SK-N-MC (cell line): Measurements from ENCODE around the gene MAGI2.
"Not testable (repeated sequence)": the region's sequence is repeated elsewhere in the genome, so short reads cannot be mapped to it uniquely, and the experiment has no call there.

Experiments
- DNase-seq: peaks from one replicate; pipeline ENCODE4 v3.0.0-alpha.2; 2011; ENCODE audit warnings: low read depth, low spot score
- H3K27ac ChIP-seq: fragments of 200-600 bp; sonication (generic); 2 replicates; pipeline ENCODE4 v1.5.1; 2016; ENCODE audit warnings: mixed run types
- H3K36me3 ChIP-seq: fragments of 200-600 bp; sonication (generic); 2 replicates; pipeline ENCODE4 v1.6.1; 2017; ENCODE audit warnings: antibody characterized with exemption, low read length, mixed read lengths; ENCODE audit not compliant: insufficient read depth
- H3K4me3 ChIP-seq: fragments of 200-600 bp; sonication (generic); 2 replicates; pipeline ENCODE4 v1.5.1; 2016
- H3K9ac ChIP-seq: fragments of 200-600 bp; sonication (generic); 2 replicates; pipeline ENCODE4 v1.8.0; 2017; ENCODE audit warnings: mixed run types, mixed read lengths; ENCODE audit not compliant: insufficient read length
- H3K9me3 ChIP-seq: fragments of 200-600 bp; sonication (generic); 2 replicates; pipeline ENCODE4 v1.6.1; 2017; ENCODE audit warnings: low read depth, mild to moderate bottlenecking, antibody characterized with exemption, low read length, moderate library complexity, mixed read lengths
- EZH2 ChIP-seq: fragments of 200-600 bp; sonication (generic); IDR thresholded peaks from one replicate; pipeline ENCODE4 v1.6.1; 2017; ENCODE audit warnings: antibody characterized with exemption
- FOXP2 ChIP-seq: optimal IDR thresholded peaks from 2 replicates; pipeline ENCODE3; 2011; ENCODE audit warnings: mild to moderate bottlenecking, moderate library complexity; ENCODE audit not compliant: insufficient read depth; ENCODE audit errors: extremely low read length, control extremely low read depth
- POLR2AphosphoS5 ChIP-seq: IDR thresholded peaks from 2 replicates; pipeline ENCODE4 v1.6.1; 2012; ENCODE audit warnings: mild to moderate bottlenecking, low read depth, low read length, borderline replicate concordance

The MAGI2 gene

GRCh38 chr7:79091011-79091410, 362.5 kb downstream of the MAGI2 start:
- no peaks in the 10 kb centered on the region for H3K9me3 ChIP-seq
- H3K4me3 ChIP-seq = no peak overlapping the region
- no peak overlapping the region for H3K27ac ChIP-seq
- H3K36me3 ChIP-seq = no peaks in the 10 kb centered on the region
- DNase-seq = no peak
- H3K9ac ChIP-seq = no peak overlapping the region
- TF ChIP-seq FOXP2 (no peak), EZH2 (no peak), POLR2AphosphoS5 (no peak)

DNA sequence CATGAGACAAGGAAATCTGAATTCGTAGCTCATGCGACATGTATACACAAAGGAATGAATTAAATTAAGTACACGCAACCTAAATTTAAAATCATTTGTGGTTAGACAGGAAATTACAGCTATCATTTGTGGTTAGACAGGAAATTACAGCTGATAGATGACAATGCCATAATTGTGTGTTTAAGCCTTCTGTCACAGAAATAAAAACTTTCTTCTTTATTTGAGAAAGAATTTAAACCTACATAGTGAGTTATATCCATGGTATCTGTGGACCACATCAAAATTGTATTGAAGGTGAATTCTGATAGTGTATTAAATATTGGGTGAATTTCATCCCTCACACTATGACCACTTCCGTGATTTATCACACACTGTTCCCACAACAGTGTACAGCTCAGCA, 362.9 kb downstream of the MAGI2 start:
- H3K36me3 ChIP-seq = no peaks in the 10 kb centered on the region
- H3K9ac ChIP-seq = no peak overlapping the region
- H3K4me3 ChIP-seq = no peak overlapping the region
- H3K27ac ChIP-seq = no peak overlapping the region
- H3K9me3 ChIP-seq = no peaks in the 10 kb centered on the region
- DNase-seq = peak; percentile 64
- TF ChIP-seq EZH2 (no peak), POLR2AphosphoS5 (peak; percentile 27; the same call in 1 of the 2 replicates)

GRCh38 chr7:79084423-79084822, 369.0 kb downstream of the MAGI2 start:
- DNase-seq = no peak
- Histone ChIP-seq H3K27ac (no peak overlapping the region), H3K9ac (no peak overlapping the region), H3K9me3 (no peaks in the 10 kb centered on the region), H3K4me3 (no peak overlapping the region), H3K36me3 (no peaks in the 10 kb centered on the region)
- no peak for TF ChIP-seq POLR2AphosphoS5
- TF ChIP-seq EZH2 = no peak
- no peak for TF ChIP-seq FOXP2

GRCh38 chr7:79079919-79080554, 373.4 kb downstream of the MAGI2 start:
- Histone ChIP-seq H3K9me3 (no peaks in the 10 kb centered on the region), H3K27ac (no peak overlapping the region), H3K9ac (no peak overlapping the region), H3K36me3 (no peaks in the 10 kb centered on the region), H3K4me3 (no peak overlapping the region)
- no peak for TF ChIP-seq POLR2AphosphoS5
- TF ChIP-seq FOXP2 = no peak
- TF ChIP-seq EZH2 = no peak
- DNase-seq = no peak

DNA sequence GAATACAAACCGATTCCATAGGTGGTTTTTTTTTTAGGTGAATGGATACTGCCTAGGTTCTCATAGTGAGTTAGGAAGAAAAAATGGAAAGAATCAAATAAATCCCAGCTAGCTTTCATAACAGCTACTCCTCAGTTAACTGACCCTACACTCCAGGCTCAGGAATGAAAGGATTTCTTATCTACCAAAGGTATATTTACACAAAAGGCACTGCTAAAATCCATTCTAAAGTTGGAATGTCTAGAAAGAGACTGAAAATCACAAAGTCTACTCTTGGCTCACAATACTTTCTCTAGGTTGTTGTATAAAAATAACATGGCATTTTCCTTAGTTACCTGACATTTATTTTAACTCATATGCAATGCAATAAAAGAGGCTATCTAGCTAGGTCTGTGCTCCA, 375.2 kb downstream of the MAGI2 start:
- TF ChIP-seq EZH2 = no peak
- no peak for TF ChIP-seq POLR2AphosphoS5
- TF ChIP-seq FOXP2 = no peak
- no peak overlapping the region for H3K4me3 ChIP-seq
- DNase-seq = no peak
- H3K27ac ChIP-seq = no peak overlapping the region
- no peaks in the 10 kb centered on the region for H3K36me3 ChIP-seq
- H3K9me3 ChIP-seq = no peaks in the 10 kb centered on the region
- no peak overlapping the region for H3K9ac ChIP-seq

DNA sequence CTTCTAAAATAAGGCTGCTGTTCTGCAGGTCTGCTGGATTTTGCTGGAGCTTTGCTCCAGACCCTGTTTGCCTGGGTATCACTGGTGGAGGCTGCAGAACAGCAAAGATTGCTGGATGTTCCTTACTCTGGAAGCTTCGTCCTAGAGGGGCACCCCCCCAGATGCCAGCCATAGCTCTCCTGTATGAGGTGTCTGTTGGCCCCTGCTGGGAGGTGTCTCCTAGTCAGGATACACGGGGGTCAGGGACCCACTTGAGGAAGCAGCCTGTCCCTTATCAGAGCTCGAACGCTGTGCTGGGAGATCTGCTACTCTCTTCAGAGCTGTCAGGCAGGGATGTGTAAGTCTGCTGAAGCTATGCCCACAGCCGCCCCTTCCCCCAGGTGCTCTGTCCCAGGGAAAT, 382.3 kb downstream of the MAGI2 start:
- not testable (repeated sequence) for H3K4me3 ChIP-seq, H3K27ac ChIP-seq, H3K9me3 ChIP-seq, H3K9ac ChIP-seq, H3K36me3 ChIP-seq, DNase-seq

DNA sequence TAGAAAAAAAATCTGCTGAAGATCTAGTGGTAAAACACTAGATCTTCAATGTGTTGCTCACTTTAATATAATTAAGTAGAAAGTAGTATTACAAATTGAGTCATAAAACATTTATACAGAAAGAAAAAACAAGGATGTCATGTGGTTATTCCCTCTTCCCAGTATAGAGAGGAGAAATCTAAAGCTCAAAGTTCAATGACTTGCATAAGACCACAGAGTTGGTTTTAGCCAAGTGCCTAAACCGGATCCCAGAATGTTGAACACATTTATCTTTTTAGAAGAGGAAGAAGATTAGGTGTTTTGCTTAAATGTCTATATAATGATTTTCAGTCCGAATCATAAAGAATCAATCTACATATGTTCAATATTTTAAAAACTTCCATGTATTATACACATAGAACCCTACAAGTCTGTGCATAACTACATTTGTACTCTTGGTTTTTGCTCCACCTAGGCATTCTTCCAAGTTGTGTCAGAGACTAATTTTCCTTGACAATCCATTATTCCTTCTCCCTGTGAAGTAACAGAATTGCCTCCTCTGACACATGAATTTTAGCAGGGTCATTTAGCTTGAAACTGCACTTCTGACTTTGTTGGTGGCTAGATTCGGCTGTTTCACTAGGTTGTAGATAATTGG, 389.2 kb downstream of the MAGI2 start:
- no peak overlapping the region for H3K27ac ChIP-seq
- no peaks in the 10 kb centered on the region for H3K9me3 ChIP-seq
- no peaks in the 10 kb centered on the region for H3K36me3 ChIP-seq
- no peak overlapping the region for H3K4me3 ChIP-seq
- TF ChIP-seq POLR2AphosphoS5 (no peak), EZH2 (no peak), FOXP2 (no peak)
- H3K9ac ChIP-seq = no peak overlapping the region
- DNase-seq = no peak

DNA sequence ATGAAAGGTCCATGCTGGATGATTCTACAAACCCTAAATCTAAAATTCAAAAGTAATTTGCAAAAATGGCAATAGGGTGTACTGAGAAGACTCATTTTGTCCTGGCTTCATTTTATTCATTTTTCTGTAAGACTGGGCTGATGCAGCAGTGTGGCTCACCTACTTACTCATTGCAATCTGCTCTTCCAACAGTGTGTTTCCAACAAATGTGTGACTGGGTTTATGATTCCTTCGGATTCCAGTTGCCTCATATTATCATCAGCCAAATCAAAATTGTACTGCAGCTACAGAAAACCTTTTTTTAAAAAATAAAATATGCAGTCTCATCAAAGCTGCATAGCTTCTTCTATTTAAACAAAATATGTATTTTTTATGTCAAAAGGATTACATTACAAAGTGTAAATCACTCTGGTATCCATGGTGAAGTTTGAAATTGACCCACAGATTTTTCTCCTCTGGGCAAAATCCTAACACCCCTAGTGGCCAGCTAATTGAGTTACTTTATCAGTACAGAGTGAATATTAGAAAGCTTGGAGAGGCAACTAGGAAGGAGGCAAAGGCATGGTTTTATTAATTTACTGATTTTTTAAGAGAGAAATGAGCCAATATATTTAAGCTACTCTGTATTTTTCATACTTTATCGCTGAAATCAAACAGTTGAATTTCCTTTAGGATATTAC, 390.3 kb downstream of the MAGI2 start:
- Histone ChIP-seq H3K36me3 (no peaks in the 10 kb centered on the region), H3K27ac (no peak overlapping the region), H3K4me3 (no peak overlapping the region), H3K9ac (no peak overlapping the region), H3K9me3 (no peaks in the 10 kb centered on the region)
- no peak for TF ChIP-seq FOXP2
- TF ChIP-seq POLR2AphosphoS5 = no peak
- TF ChIP-seq EZH2 = no peak
- no peak for DNase-seq

DNA sequence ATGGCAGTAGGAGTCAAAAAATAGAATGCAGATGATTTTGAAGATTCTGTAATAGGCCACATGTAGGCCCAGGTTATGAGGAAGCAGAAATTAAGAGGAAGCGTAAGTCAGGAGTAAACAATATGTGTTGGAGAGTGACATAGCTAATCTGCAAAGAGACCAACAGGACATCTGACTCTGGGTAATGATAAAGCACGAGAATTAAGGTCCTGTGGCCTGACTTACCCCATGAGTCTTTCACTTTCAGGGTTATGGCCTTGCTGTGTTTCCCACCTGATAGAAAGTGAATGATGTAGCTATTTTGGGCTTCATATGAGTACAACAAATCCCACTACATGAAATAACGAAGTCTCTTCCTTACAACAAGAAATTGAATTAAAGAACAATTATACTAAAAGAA, 393.0 kb downstream of the MAGI2 start:
- Histone ChIP-seq H3K4me3 (no peak overlapping the region), H3K9me3 (no peaks in the 10 kb centered on the region), H3K9ac (no peak overlapping the region), H3K36me3 (no peaks in the 10 kb centered on the region), H3K27ac (no peak overlapping the region)
- no peak for DNase-seq
- TF ChIP-seq POLR2AphosphoS5 = no peak
- TF ChIP-seq EZH2 = no peak
- TF ChIP-seq FOXP2 = no peak
